HepG2 (cell line): Measurements from ENCODE around the gene TLE2. TPM values are rescaled to one million over a fixed set of nuclear protein-coding genes. Genes with fewer than 3 reads are reported as not detected.

Experiments used
- ARID2 ChIP-seq: sonication (generic); formaldehyde crosslinking; IDR thresholded peaks from 2 replicates; pipeline ENCODE4 v1.8.1; 2022; ENCODE audit warnings: mild to moderate bottlenecking, missing genetic modification reagents, borderline replicate concordance
- CCDC6 ChIP-seq: sonication (generic); formaldehyde crosslinking; IDR thresholded peaks from 2 replicates; pipeline ENCODE4 v1.8.1; 2022; ENCODE audit warnings: mild to moderate bottlenecking, missing genetic modification reagents, moderate library complexity
- CREM ChIP-seq, 2 experiments: sonication (generic) in 1 of 2; formaldehyde crosslinking in 1 of 2; IDR thresholded peaks; 2 replicates each; pipeline versions ENCODE4 v1.4.0 to v1.6.1; 2016 to 2020; ENCODE audit warnings: antibody characterized with exemption in 1 of 2, mild to moderate bottlenecking in 1 of 2, missing genetic modification reagents in 1 of 2
- EEA1 ChIP-seq: sonication (generic); formaldehyde crosslinking; IDR thresholded peaks from 2 replicates; pipeline ENCODE4 v1.5.1; 2020; ENCODE audit warnings: mild to moderate bottlenecking, missing genetic modification reagents, borderline replicate concordance
- IRF9 ChIP-seq: sonication (generic); formaldehyde crosslinking; IDR thresholded peaks from 2 replicates; pipeline ENCODE4 v1.8.0; 2022; ENCODE audit warnings: missing genetic modification reagents, mild to moderate bottlenecking, borderline replicate concordance
- MLLT10 ChIP-seq: sonication (generic); formaldehyde crosslinking; IDR thresholded peaks from 2 replicates; pipeline ENCODE4 v1.4.0; 2020; ENCODE audit warnings: missing genetic modification reagents
- MYC ChIP-seq: sonication (generic); formaldehyde crosslinking; IDR thresholded peaks from 2 replicates; pipeline ENCODE4 v1.9.0; 2021; ENCODE audit warnings: missing genetic modification reagents, borderline replicate concordance
- NRL ChIP-seq: sonication (generic); formaldehyde crosslinking; IDR thresholded peaks from 2 replicates; pipeline ENCODE4 v1.5.0; 2020; ENCODE audit warnings: missing genetic modification reagents, mild to moderate bottlenecking, moderate library complexity, borderline replicate concordance
- RBFOX2 ChIP-seq: fragments of 200-400 bp; formaldehyde crosslinking; IDR thresholded peaks from 2 replicates; pipeline ENCODE4 v1.6.1; 2017; ENCODE audit warnings: low read depth, mild to moderate bottlenecking, low read length
- RXRB ChIP-seq: IDR thresholded peaks from 2 replicates; pipeline ENCODE4 v1.6.1; 2016; ENCODE audit warnings: borderline replicate concordance, missing genetic modification reagents, missing compliant biosample characterization
- SALL1 ChIP-seq: sonication (generic); formaldehyde crosslinking; IDR thresholded peaks from 2 replicates; pipeline ENCODE4 v1.8.0; 2022; ENCODE audit warnings: mild to moderate bottlenecking, missing genetic modification reagents
- SAP130 ChIP-seq: IDR thresholded peaks from 2 replicates; pipeline ENCODE4 v1.6.1; 2016; ENCODE audit warnings: low read depth
- SKIL ChIP-seq: sonication (generic); formaldehyde crosslinking; IDR thresholded peaks from 2 replicates; pipeline ENCODE4 v1.8.0; 2022; ENCODE audit warnings: missing genetic modification reagents, mild to moderate bottlenecking, moderate library complexity, borderline replicate concordance
- SPEN ChIP-seq: sonication (generic); formaldehyde crosslinking; IDR thresholded peaks from 2 replicates; pipeline ENCODE4 v1.5.1; 2020; ENCODE audit warnings: low read depth, mild to moderate bottlenecking, missing genetic modification reagents
- XRCC5 ChIP-seq: fragments of 200-400 bp; formaldehyde crosslinking; optimal IDR thresholded peaks from 2 replicates; pipeline ENCODE3; 2017; ENCODE audit warnings: mild to moderate bottlenecking, low read length
- ZNF792 ChIP-seq: IDR thresholded peaks from 2 replicates; pipeline ENCODE4 v1.6.1; 2016
- ZSCAN25 ChIP-seq: sonication (generic); formaldehyde crosslinking; IDR thresholded peaks from 2 replicates; pipeline ENCODE4 v1.8.0; 2022; ENCODE audit warnings: mild to moderate bottlenecking, missing genetic modification reagents
- polyA plus RNA-seq, 8 experiments: library from polyadenylated mRNA; depleted of rRNA in 3 of 8; stranded (reverse) in 7 of 8; unstranded in 1 of 8; fragments of >200 nt; fragmentation: Illumina TruSeq in 4 of 8; extraction: Trizol in 4 of 8; gene quantifications; 2 replicates each; pipeline versions ENCODE4 v1.2.1 to v1.2.3, GENCODE V29; 2011 to 2016; ENCODE audit warnings: low read depth in 4 of 8, missing spikeins in 1 of 8, mixed read lengths in 1 of 8; ENCODE audit not compliant: insufficient read depth in 1 of 8
- total RNA-seq, 5 experiments: library from RNA; depleted of rRNA; stranded (reverse); fragments of >200 nt; fragmentation: Illumina TruSeq; extraction: Trizol; gene quantifications; 2 replicates each; pipeline ENCODE4 v1.2.3, GENCODE V29; 2016; ENCODE audit warnings: low read depth in 1 of 5
- TF ChIP-seq, protein P1 (sequence below), 2 experiments: sonication (generic) in 1 of 2; formaldehyde crosslinking in 1 of 2; IDR thresholded peaks; 2 replicates each; pipeline versions ENCODE4 v1.5.1 to v1.6.1; 2011 to 2020; ENCODE audit warnings: borderline replicate concordance in 1 of 2, low read depth in 1 of 2, low read length in 1 of 2, mild to moderate bottlenecking in 1 of 2, missing genetic modification reagents in 1 of 2, moderate library complexity in 1 of 2
- TF ChIP-seq, protein P2 (sequence below): IDR thresholded peaks from 2 replicates; pipeline ENCODE4 v1.6.1; 2012; ENCODE audit warnings: low read depth, low read length, improper control_type of control experiment
- TF ChIP-seq, protein P3 (sequence below), 2 experiments: fragments of 450-650 bp in 1 of 2; sonication (generic) in 1 of 2; formaldehyde crosslinking; IDR thresholded peaks; 2 replicates each; pipeline versions ENCODE4 v1.5.0 to v1.8.0; 2020 to 2022; ENCODE audit warnings: mild to moderate bottlenecking in 1 of 2, missing genetic modification reagents in 1 of 2

Gene TLE2
- total and polyA plus RNA-seq, 2 of the 13 experiments (the other 11 are each of a cell fraction or from before 2014, with no cell fraction given): 0.07 to 0.81 TPM

DNA sequence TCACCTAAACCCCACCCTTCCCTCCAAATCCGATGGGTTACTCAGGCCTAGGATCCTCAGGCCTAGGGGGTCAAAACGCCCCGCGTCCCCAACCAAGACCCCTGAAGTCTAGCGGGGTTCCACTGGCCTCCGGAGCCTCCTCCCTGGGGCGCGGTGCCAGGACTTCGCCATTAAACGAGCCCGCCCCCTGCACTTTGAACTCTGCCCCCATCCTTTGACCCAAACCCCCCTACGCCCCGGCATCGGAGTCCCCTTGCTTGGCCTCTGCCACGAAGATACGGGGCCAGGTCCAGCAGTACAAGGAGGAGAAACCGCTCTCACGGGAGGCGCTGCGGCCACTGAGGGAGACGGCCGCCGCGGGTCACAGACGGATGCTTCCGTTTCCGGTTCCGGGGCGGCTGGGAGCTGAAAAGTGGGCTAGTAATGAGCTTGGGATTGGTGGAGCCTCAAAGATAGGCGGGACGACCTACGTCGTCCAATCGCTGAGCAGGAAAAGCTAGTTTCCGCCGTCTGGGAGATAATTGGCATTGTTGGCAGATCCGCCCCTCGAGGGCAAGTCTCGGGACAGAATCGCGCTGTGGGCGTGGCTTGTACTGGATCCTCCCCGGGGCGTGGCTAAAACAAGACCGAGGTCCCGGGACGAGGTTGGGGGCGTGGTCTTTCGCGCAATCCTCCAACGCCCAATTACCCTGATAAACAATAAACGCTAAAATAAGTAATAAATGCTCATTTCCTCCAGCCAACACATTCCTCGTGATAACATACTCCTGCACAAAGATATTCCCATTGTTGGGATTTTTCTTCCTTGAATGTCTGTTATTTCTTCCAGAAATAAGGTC lies 78.6 kb downstream of the TLE2 start (continued):
- TF ChIP-seq, protein P1, sequence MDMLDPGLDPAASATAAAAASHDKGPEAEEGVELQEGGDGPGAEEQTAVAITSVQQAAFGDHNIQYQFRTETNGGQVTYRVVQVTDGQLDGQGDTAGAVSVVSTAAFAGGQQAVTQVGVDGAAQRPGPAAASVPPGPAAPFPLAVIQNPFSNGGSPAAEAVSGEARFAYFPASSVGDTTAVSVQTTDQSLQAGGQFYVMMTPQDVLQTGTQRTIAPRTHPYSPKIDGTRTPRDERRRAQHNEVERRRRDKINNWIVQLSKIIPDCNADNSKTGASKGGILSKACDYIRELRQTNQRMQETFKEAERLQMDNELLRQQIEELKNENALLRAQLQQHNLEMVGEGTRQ (IDR thresholded peaks at IDR 0.05; ENCODE audit: low read depth, low read length): no peak
- TF ChIP-seq, protein P1 (CRISPR knock-in tag; IDR thresholded peaks at IDR 0.05; ENCODE audit: borderline replicate concordance): no peak
- TF ChIP-seq SALL1 (CRISPR knock-in tag) (peak; percentile 71), MYC (peak; percentile 58; the same call in 1 of the 2 replicates), CREM (IDR thresholded peaks at IDR 0.05) (peak; percentile 87), CREM (CRISPR knock-in tag; IDR thresholded peaks at IDR 0.05) (0 out of 2 replicates have a peak, but pooled peaks have one; percentile 27), RBFOX2 (peak; percentile 91), XRCC5 (peak; percentile 27), ARID2 (CRISPR knock-in tag) (no peak), NRL (CRISPR knock-in tag) (peak; percentile 92), SKIL (CRISPR knock-in tag) (no peak), CCDC6 (no peak), ZSCAN25 (CRISPR knock-in tag) (no peak), IRF9 (CRISPR knock-in tag) (peak; percentile 68), RXRB (CRISPR knock-in tag) (no peak), ZNF792 (CRISPR knock-in tag) (peak; percentile 19; the same call in 1 of the 2 replicates), EEA1 (CRISPR knock-in tag) (peak; percentile 47; the same call in 1 of the 2 replicates), MLLT10 (CRISPR knock-in tag) (no peak), SPEN (CRISPR knock-in tag) (peak; percentile 81), SAP130 (CRISPR knock-in tag) (peak; percentile 84)
- TF ChIP-seq, protein P2, sequence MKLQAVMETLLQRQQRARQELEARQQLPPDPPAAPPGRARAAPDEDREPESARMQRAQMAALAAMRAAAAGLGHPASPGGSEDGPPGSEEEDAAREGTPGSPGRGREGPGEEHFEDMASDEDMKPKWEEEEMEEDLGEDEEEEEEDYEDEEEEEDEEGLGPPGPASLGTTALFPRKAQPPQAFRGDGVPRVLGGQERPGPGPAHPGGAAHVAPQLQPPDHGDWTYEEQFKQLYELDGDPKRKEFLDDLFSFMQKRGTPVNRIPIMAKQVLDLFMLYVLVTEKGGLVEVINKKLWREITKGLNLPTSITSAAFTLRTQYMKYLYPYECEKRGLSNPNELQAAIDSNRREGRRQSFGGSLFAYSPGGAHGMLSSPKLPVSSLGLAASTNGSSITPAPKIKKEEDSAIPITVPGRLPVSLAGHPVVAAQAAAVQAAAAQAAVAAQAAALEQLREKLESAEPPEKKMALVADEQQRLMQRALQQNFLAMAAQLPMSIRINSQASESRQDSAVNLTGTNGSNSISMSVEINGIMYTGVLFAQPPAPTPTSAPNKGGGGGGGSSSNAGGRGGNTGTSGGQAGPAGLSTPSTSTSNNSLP: no peak
- TF ChIP-seq, protein P3, sequence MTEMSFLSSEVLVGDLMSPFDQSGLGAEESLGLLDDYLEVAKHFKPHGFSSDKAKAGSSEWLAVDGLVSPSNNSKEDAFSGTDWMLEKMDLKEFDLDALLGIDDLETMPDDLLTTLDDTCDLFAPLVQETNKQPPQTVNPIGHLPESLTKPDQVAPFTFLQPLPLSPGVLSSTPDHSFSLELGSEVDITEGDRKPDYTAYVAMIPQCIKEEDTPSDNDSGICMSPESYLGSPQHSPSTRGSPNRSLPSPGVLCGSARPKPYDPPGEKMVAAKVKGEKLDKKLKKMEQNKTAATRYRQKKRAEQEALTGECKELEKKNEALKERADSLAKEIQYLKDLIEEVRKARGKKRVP (CRISPR knock-in tag; IDR thresholded peaks at IDR 0.05): no peak
